HG03457 (cell line): ENCODE data around the gene CDH12.
"Not testable (repeated sequence)": the region's sequence is repeated elsewhere in the genome, so short reads cannot be mapped to it uniquely, and the experiment has no call there.

Experiments
- ATAC-seq: cut with Tn5 transposase; IDR thresholded peaks from one replicate; pipeline ENCODE4 v1.9.1; 2021; ENCODE audit warnings: moderate number of reproducible peaks; ENCODE audit not compliant: unreplicated experiment

CDH12 gene

GRCh38 chr5:22662391-22662790, 190.8 kb downstream of the CDH12 start:
- ATAC-seq: no peak

DNA sequence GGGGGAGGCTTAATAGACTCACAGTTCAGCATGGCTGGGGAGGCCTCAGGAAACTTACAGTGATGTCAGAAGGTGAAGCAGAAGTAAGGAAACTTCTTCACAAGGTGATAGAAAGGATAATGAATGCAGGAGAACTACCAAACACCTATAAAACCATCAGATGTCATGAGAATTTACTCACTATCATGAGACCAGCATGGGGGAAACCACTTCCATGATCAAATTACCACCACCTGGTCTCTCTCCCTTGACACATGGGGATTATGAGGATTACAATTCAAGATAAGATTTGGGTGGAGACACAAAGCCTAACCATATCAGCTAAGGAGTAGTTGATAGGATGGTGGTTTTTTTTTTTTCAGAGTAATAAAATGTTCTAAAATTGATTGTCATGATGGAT, 201.8 kb downstream of the CDH12 start:
- ATAC-seq: no peak

GRCh38 chr5:22650511-22650910, 202.6 kb downstream of the CDH12 start:
- no peak for ATAC-seq

DNA sequence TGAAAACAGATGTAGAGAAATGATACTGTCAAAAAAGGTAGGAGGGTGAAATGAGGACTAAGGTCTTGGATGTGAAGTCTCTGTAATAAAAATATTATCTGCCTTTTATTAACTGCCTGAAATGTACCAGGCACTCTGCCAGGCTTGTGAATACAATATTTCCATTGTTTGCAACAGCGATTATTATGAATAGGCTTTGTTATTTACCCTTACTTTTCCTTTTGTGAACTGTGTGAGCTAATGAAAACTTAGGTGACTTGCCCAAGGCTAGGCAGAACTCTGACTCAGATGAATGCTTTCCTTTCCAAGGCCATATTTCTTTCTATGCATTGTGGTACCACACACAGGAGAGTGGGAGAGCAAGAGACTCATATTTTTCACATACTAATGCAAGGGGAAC, 204.1 kb downstream of the CDH12 start:
- no peak for ATAC-seq

DNA sequence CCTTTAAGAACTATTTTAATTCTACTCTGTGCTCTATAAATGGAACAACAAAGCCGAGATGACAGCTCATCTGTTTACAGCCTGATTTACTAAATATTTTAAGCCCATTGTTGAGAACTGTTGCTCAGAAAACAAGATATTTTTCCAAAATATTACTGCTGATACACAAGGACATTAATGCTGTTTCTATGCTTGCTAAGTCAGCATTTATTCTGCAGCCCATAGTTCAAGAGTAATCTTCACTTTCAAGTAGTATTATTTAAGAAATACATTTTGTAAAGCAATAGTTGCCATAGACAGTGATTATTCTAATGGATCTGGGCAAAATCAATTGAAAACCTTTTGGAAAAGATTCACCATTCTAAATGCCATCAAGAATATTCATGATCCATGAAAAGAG, 208.3 kb downstream of the CDH12 start:
- ATAC-seq: no peak

- no peak for ATAC-seq
Measured at GRCh38 chr5:22643356-22643755, 209.8 kb downstream of the CDH12 start.

DNA sequence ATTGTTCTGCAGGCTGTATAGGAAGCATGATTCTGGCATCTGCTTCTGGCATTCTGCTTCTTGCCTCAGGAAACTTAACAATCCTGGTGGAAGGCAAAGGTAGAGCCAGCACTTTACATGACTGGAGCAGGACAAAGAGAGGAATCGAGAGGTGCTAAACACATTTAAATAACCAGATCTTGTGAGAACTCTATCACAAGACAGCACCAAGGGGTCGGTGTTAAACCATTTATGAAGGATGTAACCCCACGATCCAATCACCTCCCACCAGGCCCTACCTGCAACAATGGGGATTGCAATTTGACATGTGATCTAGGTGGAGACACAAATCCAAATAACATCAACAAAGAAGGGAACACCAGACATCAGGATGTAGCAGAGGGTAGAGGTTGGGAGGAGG, 221.5 kb downstream of the CDH12 start:
- ATAC-seq: no peak

- no peak for ATAC-seq
Measured at GRCh38 chr5:22627029-22627428, 226.1 kb downstream of the CDH12 start.

DNA sequence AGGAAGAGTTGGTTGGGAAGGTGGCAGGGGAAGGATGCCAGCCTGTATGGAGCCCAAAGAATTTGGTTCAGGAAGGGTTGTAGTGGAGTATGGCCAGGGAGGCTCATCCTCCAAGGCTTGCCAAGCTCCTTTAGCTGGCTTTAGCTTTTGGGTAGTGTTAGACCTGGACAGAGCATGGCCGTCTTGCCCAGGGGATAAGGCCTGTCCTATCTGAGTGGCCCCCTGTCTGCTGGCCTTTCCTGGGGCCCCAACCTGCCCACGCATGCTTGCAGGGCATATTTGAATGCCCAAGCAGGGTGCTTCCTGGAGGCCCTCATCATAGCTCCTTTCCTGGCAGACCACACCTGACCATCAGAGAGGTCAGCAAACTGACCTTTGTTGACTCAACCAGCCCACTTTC, 227.7 kb downstream of the CDH12 start:
- no peak for ATAC-seq

DNA sequence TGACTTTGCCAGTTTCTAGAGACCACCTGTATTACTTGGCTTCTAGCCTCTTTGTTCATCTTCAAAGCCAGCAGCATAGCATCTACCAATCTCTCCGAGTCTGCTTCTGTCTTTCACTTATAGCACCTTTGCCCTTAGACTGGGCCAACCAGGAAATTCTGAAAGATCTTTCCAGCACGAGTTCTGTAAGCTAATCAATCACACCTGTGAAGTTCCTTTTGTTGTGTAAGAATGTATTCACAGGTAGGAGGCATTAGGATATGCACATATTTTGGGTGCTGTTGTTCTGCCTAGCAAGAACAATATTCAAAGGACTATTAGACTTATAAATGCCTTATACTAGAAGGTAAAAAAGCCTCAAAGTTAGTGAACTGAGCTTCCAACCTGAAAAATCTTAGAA, 232.1 kb downstream of the CDH12 start:
- ATAC-seq: no peak

DNA sequence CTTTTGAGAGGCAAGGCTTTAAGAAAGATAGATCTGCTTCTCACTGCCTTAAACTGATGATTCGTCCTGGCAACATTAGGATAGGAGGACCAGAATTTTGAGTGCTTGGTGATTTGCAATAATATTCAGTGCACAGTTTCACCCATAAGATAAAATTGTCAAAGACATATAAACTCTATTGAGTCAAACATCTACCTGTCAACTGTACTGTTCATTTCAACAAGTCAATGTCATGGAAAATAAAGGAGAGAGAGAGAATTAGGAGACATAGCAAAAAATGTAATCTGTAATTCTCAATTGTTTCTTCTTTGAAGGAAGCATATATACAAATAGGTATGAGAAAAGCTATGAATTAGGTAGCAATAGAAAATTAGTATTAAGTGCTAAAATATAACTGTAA, 237.2 kb downstream of the CDH12 start:
- no peak for ATAC-seq

DNA sequence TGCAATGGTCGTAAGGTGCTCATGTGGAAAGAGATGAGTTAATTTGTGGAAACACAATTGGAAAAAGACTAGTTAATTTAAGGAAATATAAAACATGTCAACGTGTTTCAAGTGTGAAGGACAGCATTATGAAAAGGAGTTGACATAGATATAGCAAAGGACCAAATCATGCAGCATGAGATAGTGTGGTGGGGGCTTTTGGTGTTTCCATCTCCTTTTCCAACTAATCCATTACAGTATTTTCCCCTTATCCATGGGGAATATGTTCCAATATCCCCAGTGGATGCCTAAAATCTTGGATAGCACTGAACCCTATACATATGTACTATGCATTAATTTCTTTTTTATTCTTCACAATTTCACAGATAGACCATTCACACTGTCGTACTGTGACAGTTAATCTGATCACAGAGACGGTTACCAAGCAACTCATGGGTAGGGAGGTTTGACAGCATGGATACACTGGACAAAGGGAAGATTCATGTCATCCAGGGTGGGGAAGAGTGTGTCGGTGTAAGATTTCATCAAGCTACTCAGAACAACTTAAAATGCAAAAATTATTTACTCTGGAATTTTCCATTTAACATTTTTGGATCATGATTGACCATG, 238.6 kb downstream of the CDH12 start:
- no peak for ATAC-seq

- no peak for ATAC-seq
Measured at GRCh38 chr5:22612928-22613327, 240.2 kb downstream of the CDH12 start.

DNA sequence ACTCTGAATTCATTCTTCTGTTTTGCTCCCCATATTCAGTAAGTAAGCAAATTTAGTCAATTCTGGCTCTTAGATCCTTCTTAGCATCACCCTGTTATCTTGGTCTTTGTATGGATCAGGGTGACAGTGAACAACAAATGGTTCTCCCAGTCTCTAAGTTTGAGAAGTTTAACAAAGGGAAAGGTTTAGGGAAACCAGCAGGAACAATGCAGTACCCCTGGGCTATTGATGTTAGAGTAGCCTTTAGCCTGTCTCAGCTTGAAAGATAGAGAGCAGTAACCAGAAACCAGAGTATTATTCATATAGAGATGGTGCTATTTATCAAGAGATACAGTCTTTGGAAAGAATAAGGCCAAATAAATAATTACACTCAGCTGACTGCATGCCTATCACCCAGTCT, 241.8 kb downstream of the CDH12 start:
- no peak for ATAC-seq

DNA sequence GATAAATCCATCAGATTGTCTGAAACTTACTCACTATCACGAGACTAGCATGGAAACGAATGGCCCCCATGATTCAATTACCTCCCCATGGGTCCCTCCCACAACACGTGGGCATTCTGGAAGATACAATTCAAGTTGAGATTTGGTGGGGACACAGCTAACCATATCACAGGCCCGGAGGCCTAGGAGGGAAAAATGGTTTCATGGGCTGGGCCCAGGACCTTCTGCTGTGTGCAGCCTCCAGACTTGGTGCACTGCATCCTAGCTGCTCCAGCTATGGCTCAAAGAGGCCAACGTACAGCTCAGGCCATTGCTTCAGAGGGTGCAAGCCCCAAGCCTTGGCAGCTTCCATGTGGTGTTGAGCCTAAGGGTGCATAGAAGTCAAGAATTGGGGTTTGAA, 245.6 kb downstream of the CDH12 start:
- not testable (repeated sequence) for ATAC-seq

DNA sequence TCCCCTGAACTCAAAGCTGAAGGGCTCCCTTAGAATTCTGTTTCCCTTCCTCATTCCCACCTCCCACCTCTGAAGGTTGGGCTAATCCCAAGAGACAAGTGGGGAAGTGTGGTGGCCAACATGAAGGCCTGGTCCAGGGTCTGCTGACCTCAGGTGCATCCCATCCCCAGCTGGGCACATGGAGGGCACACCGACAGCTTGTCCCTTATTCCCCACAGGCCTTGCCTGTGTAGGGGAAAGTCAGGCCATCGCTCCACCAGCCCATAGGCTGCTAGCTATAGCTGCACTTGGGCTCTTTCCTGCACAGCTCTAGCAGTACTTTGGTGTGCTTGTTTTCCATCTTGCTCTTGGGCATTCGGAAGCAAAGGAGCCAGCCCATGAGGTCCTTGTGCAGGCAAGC, 247.7 kb downstream of the CDH12 start:
- ATAC-seq: no peak

- no peak for ATAC-seq
Measured at GRCh38 chr5:22604711-22605110, 248.4 kb downstream of the CDH12 start.

- ATAC-seq: no peak
Measured at GRCh38 chr5:22598796-22599195, 254.3 kb downstream of the CDH12 start.

DNA sequence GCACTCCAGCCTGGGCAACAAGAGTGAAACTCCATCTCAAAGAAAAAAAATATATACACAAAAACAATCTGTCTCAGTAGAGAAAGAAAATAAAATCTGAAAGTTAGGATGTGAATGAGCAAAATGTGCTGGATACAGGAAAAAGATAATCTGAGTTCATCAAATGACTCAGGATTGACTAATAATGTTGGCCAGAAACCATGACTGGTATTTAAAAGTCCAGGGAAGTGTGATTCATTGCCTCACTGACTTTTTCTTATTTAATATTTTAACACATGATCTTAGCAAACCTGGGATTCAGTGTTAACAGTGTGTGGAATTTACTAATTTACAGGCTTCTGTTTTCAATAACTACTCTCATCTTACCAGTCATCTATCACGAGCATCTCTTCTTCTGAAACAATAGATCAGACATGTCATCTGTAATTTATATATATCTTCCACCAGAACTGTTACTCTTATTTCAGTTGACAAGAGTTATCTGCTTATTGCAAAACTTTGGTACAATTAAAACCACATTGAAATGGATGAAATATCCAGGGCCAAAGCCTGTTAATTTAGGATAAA, 256.7 kb downstream of the CDH12 start:
- ATAC-seq: no peak

- ATAC-seq: no peak
Measured at GRCh38 chr5:22594491-22594890, 258.7 kb downstream of the CDH12 start.

- no peak for ATAC-seq
Measured at GRCh38 chr5:22593592-22593991, 259.6 kb downstream of the CDH12 start.

DNA sequence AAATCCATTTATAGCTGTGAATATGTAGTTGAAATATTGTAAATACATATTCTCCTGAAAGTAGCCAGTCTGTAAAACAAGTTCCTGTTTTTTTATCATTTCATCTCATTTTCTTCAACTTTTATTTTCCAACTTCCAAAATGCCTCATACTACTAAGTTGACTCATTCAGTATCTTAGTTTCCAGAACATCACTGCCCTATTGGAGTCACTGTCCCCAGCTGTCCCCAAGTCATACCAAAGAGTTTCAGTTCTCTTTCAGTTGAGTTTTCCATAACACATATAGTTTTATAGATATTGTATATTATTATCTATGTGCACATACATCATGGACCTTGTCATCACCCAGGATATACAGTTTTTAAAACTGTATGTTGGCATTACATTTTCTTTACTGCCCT, 261.7 kb downstream of the CDH12 start:
- no peak for ATAC-seq

DNA sequence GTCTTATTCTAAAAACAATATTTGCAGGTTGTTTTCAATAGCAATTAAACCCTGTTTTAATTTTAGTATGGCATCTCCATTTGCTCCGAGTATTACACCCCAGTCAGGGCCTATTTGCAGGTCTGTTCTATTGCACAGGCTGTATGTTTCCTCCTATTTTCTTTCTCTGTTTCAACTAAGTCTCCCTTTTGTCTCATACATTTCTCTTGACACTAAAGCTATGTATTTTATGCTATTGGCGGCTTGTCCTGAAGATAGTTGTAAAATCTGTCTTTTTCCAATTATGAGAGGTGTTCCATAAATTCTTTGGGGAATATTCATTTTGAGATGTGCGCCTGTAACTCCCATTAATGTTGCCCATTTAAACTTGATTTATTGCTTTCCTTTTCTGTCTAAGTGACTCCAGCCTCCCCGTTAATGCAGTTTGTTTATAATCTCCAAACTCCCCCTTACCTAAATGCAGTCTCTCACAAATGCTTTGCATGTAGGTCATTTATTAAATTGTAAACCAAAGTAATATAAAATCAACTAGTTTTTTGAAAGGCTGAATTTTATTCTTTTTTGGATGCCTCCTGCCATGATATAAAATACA, 262.4 kb downstream of the CDH12 start:
- no peak for ATAC-seq
